ENCODE results near the gene TMEM269.

GRCh38 chr1:42735477-42736105 lies 49.2 kb upstream of the TMEM269 start:
- no peak for TF ChIP-seq CTCF (IDR thresholded peaks at IDR 0.05)
- no peak for TF ChIP-seq POLR2A (IDR thresholded peaks at IDR 0.05)

Data from gastroesophageal sphincter (tissue), 3 donors.